ENCODE results near the gene TFE3.

- TF ChIP-seq, protein P1, sequence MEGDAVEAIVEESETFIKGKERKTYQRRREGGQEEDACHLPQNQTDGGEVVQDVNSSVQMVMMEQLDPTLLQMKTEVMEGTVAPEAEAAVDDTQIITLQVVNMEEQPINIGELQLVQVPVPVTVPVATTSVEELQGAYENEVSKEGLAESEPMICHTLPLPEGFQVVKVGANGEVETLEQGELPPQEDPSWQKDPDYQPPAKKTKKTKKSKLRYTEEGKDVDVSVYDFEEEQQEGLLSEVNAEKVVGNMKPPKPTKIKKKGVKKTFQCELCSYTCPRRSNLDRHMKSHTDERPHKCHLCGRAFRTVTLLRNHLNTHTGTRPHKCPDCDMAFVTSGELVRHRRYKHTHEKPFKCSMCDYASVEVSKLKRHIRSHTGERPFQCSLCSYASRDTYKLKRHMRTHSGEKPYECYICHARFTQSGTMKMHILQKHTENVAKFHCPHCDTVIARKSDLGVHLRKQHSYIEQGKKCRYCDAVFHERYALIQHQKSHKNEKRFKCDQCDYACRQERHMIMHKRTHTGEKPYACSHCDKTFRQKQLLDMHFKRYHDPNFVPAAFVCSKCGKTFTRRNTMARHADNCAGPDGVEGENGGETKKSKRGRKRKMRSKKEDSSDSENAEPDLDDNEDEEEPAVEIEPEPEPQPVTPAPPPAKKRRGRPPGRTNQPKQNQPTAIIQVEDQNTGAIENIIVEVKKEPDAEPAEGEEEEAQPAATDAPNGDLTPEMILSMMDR (conservative IDR thresholded peaks at IDR 0.05; ENCODE audit: low read length) = no peak
- no peak for TF ChIP-seq EZH2phosphoT487 (IDR thresholded peaks at IDR 0.05; ENCODE audit: borderline replicate concordance)
Measured at GRCh38 chrX:49058794-49059193, 15.6 kb upstream of the TFE3 start, which contains the start of gene CCDC120.

Data from Loucy (cell line).